Fibroblast of mammary gland (primary cell): ENCODE data around the gene FLRT3.

Source experiments
- DNase-seq: peaks from one replicate; pipeline ENCODE4 v3.0.0-alpha.2; 2010; ENCODE audit warnings: low read depth
- H3K4me3 ChIP-seq: 2 replicates; pipeline ENCODE4 v1.5.1; 2011; ENCODE audit warnings: low read depth, mild to moderate bottlenecking, low read length, moderate library complexity; ENCODE audit not compliant: control insufficient read depth
- TF ChIP-seq, protein P1 (sequence below): conservative IDR thresholded peaks from 2 replicates; pipeline ENCODE4 v1.5.1; 2011; ENCODE audit warnings: low read depth, low read length, inconsistent platforms; ENCODE audit not compliant: control insufficient read depth, insufficient read depth

The FLRT3 gene

DNA sequence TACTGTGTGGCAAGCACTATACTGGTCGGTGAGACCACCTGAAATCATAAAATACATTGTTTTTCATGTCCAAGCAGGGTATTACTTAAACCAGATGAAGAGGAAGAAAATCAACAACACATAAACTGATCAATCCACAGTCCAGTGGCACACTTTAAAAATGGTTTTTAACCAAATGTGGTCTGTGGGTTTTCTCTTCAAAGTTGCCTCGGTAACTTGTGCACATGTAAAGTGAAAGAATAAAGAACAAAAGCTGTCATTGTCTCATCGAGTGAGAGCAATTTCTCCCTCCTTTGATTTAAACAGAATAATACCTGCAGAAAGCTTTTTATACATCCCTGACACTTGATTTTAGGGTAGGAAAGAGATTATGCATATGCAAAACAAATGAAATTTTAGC is 3.7 kb downstream of the FLRT3 start:
- TF ChIP-seq, protein P1, sequence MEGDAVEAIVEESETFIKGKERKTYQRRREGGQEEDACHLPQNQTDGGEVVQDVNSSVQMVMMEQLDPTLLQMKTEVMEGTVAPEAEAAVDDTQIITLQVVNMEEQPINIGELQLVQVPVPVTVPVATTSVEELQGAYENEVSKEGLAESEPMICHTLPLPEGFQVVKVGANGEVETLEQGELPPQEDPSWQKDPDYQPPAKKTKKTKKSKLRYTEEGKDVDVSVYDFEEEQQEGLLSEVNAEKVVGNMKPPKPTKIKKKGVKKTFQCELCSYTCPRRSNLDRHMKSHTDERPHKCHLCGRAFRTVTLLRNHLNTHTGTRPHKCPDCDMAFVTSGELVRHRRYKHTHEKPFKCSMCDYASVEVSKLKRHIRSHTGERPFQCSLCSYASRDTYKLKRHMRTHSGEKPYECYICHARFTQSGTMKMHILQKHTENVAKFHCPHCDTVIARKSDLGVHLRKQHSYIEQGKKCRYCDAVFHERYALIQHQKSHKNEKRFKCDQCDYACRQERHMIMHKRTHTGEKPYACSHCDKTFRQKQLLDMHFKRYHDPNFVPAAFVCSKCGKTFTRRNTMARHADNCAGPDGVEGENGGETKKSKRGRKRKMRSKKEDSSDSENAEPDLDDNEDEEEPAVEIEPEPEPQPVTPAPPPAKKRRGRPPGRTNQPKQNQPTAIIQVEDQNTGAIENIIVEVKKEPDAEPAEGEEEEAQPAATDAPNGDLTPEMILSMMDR, result no peak
- no peak for DNase-seq
- no peak overlapping the region for H3K4me3 ChIP-seq

DNA sequence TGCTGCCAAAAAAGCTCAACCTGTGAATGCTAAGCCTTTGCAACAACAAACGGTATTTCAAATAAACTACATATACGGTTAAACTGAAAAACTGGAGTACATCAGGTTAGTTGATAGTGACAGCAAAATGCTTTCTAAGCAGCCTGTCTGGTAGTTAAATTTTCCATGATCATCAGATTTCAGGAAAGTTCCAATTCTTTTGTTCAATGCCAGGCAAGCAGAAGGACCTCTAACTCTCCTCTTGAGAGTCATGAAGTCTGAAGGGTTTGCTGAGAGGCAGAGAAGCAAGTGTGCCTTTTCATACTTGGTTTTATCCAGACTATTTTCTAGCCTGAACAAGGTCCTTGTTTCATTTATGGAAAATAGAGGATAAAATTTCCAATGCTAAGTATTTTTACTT is 4.5 kb downstream of the FLRT3 start:
- DNase-seq, result no peak
- H3K4me3 ChIP-seq, result no peak overlapping the region
- TF ChIP-seq, protein P1, result no peak

DNA sequence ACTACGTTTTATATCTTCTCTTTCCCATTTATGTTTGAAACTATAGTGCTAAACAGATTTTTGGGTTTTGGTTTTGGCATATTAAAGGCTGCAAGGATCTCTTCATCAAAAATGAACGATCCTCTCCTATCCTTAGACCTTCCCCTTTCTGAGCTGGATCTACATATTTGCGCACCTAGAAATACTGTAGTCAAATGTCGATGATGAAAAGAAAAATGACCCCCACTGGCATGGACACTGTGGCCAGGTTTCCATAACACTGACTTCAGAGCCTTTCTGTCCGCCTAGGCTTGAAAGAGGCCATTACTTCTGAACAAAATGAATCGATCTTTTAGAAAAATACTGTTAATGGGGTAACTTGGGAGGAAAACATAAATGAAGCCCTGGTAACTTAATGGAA is 5.8 kb downstream of the FLRT3 start:
- TF ChIP-seq, protein P1, result no peak
- no peak overlapping the region for H3K4me3 ChIP-seq
- no peak for DNase-seq

- H3K4me3 ChIP-seq, result no peak overlapping the region
- DNase-seq, result no peak
- TF ChIP-seq, protein P1, result no peak
Measured at GRCh38 chr20:14319704-14320103, 17.7 kb downstream of the FLRT3 start.

- no peak for DNase-seq
- no peak overlapping the region for H3K4me3 ChIP-seq
- TF ChIP-seq, protein P1, result no peak
Measured at GRCh38 chr20:14313341-14314020, 23.9 kb downstream of the FLRT3 start.

- no peak for DNase-seq
- TF ChIP-seq, protein P1, result no peak
- H3K4me3 ChIP-seq, result no peak overlapping the region
Measured at GRCh38 chr20:14312001-14312400, 25.4 kb downstream of the FLRT3 start.

DNA sequence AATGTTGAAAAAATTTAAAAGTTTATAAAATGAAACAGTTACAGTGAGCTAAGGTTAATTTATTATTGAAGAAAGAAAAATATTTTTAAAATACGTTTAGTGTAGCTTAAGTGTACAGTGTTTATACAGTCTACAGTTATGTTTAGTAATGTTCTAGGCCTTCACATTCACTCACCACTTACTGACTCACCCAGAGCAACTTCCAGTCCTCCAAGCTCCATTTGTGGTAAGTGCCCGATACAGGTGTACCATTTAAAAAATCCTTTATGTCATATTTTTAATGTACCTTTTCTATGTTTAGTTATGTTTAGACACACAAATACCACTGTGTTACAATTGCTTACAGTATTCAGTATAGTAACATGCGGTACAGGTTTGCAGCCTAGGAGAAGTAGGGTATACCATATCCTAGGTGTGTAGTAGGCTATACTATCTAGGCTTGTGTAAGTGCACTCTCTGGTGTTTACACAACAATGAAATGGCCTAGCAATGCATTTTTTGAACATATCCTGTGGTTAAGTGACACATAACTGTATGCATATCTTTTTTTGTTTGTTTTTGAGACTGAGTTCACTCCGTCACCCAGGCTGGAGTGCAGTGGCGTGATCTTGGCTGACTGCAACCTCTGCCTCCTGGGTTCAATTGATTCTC is 26.3 kb downstream of the FLRT3 start:
- TF ChIP-seq, protein P1, result no peak
- H3K4me3 ChIP-seq, result no peak overlapping the region
- DNase-seq, result no peak
